CMK (cell line): Measurements from ENCODE around the gene CFAP77.
"Not testable (repeated sequence)": the region's sequence is repeated elsewhere in the genome, so short reads cannot be mapped to it uniquely, and the experiment has no call there.

ENCODE experiments used
- DNase-seq: peaks from one replicate; pipeline ENCODE4 v3.0.0-alpha.2; 2010; ENCODE audit warnings: low read depth

CFAP77 gene

DNA sequence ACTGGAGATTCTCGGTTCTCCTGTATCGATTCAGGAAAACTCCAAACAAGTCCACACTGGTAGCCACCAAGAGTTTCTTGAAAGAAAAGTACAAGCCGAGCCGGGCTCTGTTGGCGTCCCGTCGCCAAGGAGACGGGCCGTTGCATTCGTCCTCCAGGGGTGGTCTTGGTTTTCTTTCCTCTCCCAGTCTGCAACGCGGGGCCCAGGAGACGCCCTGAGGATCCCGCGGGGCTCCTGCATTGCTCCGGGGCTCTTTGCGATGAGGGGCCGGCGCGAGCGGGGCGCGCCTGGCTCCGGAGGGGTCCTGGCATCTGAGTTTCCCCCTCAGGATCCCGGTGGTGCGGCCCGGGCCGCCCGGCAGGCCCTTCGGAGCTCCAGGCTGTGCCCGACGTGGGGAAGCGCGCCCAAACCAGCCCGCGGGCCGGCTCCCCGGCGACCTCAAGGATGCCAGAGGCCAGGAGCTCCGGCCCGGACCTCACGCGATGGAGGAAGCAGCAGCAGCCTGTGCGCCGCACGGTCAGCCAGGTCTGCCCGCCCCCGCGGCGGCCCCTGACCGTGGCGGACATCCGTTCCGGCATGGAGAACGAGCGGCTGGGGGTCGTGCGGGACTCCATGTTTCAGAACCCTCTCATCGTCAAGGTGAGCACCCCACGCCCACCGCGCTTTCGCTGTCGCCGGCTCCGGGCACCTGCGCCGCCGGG is at the start of gene CFAP77:
TSS of gene CFAP77 (plus strand) at position 384 of the 701 bp plus-strand sequence. CDS start at position 445, 61 bp downstream.
- no peak for DNase-seq

DNA sequence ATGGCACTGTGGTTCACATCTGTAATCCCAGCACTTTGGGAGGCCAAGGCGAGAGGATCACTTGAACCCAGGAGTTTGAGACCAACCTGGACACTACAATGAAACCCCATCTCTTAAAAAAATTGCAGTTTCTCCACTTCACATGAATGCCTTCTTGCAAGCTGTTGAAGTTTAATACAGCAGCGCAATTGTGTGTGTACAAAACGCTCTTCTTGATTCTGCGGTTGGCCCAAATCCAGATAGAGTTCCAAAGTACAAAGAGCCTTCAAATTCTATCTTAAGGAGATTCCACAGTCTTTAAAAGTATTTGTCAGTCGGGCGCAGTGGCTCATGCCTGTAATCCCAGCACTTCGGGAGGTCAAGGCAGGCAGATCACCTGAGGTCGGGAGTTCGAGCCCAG is 45.9 kb upstream of the CFAP77 start:
- DNase-seq = no peak

DNA sequence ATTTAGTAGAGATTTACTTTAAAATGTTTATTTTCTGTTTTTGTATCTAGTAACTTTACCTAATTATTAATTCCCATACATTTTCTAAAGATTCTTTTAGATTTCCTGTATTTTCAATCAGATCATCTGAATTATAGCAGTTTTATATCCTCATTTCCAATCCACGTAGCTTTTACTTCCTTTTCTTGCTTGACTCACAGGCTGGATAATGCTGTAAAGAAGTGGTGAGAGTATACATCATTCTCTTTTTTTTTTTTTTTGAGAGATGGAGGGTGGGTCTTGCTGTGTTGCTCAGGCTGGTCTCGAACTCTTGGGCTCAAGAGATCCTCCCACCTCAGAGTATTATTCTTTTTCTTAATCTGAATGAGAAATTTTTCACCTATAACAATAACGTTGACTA is 44.0 kb upstream of the CFAP77 start:
- no peak for DNase-seq

DNA sequence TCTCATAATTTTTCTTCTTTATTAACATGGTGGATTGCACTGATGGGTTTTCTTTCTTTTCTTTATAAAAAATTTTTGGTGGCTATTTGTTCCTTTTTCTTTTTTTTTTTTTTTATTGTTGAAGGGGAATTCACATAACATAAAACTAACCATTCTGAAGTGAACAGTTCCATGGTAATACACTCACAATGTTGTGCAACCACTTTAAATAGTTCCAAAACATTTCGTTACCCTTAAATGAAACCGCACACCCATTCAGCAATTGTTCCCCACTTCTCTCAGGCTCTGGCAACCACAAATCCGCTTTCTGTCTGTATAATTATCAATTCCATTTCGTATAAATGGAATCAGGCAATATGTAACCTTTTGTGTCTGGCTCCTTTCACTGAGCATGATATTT is 43.5 kb upstream of the CFAP77 start:
- no peak for DNase-seq

DNA sequence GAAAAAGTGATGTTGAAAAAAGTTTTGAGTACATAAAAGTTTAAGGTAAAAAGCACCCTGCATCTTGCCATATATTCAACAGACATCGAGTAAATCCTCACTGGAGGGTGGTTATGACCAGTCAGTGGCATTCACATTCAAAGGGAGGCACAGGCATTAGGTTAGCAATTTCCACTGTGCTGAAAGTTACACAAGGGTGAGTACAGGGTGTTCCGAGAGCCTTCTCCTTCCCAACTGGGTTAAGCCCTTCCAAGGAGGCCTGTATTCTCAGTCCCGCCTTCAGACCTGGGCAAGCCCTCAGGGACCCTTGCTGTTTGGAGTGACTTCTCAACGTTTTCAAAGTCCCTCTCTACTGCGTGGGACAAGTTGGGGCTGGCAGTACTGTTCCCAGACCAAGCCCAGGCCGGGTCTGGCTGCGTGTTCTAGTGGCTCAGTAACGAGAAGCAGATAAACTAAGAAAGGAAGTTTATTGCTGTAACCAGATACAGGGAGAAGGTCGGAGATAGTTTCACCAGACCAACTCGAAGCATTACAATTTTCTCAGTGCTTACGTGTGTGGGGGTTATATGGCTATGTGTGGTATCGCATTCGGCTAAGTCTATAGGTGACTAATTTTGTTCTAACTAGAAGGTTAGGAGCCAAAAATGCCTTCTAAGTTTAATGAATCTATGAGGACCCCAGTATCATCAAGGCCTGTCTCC is 42.2 kb upstream of the CFAP77 start:
- no peak for DNase-seq

DNA sequence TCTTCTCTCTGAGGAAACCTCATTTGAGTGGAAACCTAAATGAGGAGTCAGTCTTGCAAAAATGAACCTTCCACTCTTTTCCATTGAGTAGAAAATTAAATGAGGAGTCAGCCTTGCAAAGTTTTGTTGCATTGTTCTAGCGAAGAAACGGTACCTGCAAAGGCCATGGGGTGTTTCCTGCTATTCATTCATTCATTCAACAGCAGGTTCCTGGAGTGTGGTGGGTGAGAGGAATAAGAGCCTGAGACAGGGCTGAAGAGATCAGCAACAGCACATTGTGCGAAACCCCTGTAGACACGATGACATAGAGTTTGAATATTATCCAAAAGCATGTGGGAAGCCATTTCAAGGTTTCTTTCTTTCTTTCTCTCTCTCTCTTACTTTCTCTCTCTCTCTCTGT is 40.6 kb upstream of the CFAP77 start:
- DNase-seq = no peak

DNA sequence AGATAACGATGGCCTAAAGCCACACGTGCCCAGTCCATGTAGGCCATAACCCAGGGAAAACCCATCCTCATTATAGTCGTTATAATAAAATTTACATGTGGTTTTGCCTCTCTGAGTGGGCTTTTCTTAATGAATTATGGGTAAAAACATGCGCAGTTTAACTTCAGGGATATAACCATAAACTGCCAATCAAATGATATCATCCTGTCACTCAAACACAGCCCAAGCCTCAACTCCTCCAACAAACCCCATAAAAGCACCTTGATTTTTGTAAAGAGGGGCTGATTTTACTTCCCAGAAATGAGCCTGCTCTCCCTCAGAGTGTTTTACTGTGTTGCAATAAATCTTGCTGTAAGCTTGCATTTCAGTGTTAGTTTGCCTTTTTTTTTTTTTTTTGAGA is 39.4 kb upstream of the CFAP77 start:
- DNase-seq = no peak

DNA sequence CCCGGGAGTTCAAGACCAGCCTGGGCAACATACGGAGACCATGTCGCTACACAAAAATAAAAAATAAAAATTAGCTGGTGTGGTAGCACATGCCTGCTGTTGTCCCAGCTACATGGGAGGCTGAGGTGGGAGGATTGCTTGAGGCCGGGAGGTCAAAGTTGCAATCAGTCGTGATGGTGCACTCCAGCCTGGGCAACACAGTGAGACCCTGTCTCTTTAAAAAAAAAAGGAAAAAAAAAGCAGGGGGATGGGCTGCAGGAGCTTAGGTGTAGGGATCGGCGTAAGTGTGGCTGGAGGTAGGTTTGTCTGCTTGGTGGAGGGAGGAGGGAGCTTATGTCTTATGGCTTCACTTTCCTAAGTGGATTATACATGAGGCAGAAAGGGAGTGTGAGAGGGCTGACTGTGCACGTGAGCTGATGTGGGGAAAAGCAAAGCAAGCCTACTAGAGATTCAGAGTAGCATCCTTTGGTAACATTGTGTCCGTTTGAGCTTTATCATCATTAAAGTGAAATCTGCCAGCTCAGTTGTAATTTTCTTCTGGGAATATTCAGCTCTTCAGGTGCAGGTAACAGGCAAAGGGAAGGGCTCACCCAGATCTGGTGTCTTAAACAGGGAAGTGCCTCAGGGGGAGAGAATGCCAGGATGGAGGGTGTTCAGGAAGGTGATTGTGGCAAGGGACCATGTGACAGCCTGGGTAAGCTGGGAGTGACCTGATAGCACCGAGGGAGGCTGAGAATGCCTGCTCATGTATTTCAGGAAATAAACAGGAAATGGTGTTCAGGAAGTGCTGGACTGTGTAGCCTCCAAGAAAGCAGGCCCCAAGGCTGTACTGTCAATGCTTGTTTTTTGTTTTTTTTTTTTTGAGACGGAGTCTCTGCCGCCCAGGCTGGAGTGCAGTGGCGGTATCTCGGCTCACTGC is 37.6 kb upstream of the CFAP77 start:
- peak; percentile 72 for DNase-seq

DNA sequence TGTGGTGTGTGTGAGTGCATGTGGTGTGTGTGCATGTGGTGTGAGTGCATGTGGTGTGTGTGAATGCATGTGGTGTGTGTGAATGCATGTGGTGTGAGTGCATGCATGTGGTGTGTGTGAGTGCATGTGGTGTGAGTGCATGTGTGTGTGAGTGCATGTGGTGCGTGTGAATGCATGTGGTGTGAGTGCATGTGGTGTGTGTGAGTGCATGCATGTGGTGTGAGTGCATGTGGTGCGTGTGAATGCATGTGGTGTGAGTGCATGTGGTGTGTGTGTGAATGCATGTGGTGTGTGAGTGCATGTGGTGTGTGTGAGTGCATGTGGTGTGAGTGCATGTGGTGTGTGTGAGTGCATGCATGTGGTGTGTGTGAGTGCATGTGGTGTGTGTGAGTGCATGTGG is 32.2 kb upstream of the CFAP77 start:
- not testable (repeated sequence) for DNase-seq

DNA sequence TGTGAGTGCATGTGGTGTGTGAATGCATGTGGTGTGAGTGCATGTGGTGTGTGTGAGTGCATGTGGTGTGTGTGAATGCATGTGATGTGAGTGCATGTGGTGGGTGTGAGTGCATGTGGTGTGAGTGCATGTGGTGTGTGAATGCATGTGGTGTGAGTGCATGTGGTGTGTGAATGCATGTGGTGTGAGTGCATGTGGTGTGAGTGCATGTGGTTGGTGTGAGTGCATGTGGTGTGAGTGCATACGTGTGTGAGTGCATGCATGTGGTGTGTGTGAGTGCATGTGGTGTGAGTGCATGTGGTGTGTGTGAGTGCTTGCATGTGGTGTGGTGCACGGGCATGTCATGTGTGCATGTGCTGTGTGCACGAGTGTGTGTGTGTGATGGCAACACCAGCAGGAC is 31.6 kb upstream of the CFAP77 start:
- DNase-seq = not testable (repeated sequence)

DNA sequence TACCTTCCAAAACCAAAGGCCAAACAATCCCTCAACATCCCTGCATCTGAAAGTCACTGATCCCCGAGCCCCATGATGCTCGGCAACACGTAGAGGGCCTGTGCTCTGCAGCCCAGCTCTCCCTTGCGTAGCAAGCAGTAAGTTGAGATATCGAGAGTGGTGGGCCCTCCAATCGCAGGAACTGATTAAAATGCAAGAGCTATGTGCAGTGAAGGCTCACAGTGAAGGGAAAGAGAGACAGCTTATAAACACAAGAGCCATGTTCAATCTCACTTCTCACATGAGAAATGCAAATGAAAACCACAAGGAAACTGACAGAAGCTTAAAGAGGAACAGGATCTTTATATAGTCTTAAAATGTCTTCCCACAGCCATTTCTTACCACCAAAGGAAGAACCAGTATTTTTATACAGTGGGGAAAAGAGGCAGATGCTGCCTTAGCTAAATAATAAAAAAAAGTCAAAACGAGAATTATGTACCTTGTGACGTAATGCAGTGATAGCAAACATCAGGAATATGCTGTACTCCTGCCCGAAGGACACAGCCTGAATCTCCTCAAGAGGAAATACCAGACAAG is 28.0 kb upstream of the CFAP77 start:
- DNase-seq = no peak

DNA sequence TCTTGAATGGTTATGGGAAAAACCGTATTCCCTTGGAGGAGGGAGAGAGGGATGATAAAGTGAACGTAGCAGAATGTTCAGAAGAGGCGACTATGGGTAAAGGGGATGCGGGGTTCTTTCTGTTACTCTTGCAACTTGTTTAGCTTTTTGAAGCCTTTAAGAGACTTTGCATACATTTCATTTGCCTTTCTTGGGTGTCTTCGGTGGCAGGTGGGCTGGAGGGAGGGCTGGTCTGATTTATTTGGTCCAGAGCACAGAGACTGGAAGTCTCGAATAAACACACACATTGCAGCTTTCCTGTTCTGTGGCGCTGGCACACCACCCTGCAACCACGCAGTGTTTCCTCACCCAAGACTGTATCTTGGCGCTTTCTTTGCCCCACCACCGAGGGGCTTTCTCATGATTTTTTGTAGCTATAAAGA is 26.5 kb upstream of the CFAP77 start:
- no peak for DNase-seq

DNA sequence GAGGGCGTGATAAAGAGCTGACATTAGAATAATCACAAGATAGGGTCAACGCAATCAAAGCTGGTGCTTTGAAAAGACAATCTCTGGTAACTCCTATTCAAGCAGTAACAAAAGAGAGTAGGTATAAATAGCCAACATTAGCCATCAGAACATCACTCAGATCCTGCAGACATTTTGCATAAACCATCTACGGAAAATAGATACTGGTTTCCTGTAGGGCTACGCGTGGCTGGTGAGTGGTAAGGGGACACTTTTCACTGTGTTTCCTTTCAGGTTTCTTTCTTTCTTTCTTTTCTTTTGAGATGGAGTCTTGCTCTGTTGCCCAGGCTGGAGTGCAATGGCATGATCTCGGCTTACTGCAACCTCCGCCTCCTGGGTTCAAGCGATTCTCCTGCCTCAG is 25.6 kb upstream of the CFAP77 start:
- DNase-seq = no peak

DNA sequence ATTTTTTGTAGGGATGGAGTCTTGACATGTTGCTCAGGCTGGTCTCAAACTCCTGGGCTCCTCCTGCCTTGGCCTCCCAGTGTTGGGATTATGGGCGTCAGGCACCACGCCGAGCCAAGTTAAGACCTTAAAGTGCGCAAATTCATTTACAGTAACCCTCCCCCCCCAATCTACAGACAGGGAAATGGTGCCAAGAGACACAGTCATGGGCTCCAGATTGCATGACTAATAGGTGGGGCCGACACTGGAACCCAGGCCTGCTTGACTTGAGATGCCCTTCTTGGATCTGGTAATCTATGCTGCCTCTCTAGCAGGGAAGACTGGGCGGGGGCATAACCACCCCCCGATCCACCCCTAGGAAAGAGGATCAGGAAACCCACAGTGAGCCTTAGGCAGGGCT is 22.9 kb upstream of the CFAP77 start:
- no peak for DNase-seq

DNA sequence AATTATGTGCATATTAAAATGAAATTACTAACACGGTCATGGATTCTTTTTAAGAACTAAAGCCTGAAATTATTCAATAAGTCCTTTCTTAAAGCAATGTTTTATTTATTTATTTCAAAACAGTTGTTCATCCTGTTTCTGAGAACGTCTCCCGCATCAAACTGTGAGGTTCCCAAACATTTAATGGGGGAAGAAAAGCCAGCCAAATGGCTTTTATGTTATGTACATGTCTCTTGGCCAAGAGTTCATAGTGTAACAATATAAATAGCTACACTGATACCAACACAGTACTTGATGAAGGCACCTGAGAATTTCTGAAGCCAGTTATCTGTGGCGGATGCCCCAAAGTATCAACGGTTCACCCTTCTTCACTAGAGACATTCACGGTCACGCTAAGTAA is 19.0 kb upstream of the CFAP77 start:
- DNase-seq = no peak

DNA sequence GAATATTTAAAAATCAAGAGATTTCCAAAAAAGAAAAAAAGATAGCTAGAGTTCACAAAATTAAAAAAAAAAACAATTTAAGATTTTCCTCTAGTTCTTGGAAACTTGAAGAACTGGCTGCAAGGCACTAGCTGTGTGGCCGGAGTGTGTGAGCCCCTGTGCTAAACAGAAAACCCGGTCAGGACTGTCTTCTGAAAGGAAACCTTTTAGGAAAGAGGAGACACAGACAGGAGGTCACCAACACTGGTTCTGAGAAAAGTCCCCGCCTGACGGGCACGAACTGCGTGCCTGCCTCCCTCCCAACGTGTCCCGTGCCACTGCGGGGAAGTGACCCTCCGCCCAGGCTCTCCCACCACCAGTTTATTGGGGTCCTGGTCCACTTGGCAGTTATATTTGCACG is 18.6 kb upstream of the CFAP77 start:
- no peak for DNase-seq

DNA sequence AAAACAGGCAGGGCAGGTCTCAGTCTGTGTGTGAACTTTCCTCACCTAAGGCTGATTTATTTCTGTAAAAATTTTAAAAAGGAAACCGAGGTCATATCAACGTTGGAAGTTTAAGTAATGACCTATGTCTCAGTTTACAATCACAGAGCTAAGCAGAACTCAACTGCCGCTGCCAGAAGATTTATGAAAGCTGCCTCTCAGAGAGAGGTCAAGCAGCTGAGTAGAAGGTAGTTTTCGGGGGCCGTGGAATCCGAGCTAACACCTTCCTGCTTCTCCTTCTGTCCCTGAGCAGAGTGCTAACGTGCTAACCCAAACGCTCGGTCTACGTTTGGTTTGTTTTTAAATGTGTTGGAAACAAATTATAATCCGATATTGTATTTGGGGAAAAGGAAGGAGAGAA is 14.5 kb upstream of the CFAP77 start:
- no peak for DNase-seq

DNA sequence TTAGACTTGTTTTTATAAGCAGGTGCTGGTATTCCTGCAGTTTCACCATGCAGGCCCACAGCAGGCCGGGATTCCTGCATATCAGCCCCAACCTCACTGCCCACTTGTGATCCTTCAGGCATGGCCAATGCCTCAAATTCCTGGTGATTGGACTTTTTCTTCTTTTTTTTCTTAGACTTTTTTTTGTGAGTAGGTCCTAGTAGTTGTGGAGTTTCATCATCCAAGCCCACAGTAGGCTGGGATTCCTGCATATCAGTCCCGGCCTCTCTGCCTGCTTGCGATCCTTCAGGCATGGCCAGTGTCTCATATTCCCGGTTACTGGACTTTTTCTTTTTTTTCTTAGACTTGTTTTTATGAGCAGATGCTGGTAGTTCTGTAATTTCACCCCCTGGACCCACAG is 8.2 kb upstream of the CFAP77 start:
- DNase-seq = no peak

DNA sequence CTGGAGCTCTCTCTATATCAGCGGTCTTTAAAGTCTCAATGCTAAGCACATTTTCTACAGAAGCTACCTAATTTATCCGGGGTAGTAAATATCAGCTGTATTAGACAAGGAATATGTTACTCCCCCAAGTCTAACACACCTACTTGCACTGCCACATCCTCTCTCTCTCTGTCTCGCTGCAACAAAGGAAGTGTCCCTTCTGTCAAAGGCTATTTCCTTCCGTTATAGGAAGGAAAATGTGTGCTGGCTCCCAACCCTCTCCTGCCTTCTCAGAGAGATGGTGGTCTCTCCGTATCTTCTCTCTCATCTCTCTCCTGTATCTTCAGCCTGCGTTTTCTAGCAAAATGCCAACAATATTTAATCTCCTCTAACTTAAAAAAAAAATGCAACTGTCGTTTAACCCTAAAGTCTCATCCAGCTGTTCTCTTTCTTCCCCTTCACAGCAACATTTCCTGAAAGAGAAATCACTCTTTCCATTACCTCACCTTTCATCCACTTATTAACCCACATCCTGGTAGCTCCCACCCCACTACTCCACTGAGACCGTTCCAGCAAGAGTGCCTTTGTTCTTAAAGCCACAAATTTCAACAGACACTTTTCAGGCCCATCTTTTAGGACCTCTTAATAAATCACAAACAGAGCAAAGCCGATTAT is 5.7 kb upstream of the CFAP77 start:
- no peak for DNase-seq

DNA sequence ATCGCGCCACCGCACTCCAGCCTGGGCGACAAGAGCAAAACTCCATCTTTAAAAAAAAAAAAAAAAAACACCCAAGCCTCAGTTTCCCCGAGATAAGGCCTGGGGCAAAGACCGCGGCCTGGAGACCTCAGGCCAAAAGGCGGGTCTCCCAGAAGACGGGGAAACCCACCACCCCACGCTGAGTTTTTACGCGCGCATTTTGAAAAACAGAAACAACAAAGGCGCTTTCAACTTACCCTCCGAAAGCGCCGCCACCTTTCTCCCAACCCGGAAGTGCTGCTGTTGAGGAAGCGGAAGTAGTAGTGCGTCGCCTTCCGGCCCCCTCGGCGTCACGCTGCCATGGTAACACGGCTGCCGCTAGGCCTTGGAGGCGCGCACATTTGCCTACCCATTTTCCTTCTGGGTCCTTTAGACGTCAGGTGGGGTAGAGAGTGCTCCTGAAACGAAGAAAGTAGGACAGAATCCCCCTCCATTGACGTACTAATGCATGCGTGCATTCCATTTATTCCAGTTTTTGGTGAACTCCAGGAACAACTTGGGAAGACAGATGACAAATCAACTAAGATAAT is 3.4 kb upstream of the CFAP77 start, which contains the start of gene TTF1:
TSS of gene TTF1 (minus strand) at position 287 of the 569 bp plus-strand sequence. CDS start 4,019 bp downstream, outside the sequence.
- peak; percentile 54 for DNase-seq

DNA sequence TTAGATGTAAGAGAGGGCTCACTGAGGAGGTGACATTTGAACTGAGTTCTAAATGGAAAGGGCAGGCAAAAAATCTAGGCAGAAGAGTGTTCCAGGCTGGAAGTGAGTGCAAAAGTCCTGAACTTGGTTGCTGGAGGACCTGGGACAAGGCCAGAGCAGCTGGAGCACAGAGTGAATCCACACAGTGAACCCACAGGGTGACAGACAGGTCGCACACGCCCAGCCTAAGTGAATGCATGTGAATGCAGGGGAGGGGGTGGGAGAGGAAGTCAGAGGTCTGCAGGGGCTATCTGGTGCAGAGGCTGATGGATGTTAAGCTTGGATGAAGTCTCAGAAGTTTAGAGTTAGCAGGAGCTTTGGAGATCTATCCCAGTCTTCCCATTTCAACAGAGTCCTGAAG is 2.8 kb upstream of the CFAP77 start:
- no peak for DNase-seq
